ENCODE measurements around the gene SULF2.

DNA sequence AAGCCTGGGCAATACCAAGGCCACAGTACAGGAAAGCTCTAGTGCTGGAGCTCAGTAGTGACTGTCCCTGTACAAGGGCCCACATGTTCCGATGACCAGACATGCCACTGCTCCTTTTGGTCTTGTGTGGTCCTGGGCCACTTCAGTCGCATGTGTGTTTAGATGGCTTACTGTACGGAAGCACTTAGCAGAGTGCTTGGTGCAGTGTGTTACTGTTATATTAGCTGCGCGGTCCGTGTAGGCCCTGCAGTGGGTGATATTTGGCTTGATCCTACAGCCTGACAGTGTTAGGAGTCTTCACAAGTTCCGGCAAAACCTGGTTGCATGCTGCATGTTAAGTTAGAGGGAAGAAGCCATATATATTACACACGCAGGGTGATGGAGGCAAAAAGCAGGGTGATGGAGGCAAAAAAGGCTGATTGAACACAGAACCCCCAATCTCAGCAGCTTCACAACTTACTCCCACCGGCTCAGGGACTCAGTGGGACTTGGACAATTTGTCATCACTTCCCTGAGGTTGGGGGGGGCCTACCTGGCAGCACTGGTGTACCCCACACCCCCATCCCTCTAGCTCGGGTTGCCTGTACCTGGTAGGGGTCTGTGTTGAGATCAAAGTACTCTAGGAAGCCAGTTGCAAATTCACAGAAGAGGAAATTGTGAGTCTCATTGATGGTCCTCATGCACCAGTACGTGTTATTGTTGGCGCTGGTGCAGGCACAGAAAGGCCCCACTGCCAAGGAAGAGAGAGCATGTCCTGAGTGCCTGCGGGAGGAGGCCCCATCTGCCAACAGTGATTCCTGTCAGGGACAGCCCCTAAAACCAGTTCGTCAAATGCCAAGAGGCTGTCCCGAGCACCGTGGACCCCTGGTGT is 122.6 kb downstream of the SULF2 start:
- TF ChIP-seq, protein P1, sequence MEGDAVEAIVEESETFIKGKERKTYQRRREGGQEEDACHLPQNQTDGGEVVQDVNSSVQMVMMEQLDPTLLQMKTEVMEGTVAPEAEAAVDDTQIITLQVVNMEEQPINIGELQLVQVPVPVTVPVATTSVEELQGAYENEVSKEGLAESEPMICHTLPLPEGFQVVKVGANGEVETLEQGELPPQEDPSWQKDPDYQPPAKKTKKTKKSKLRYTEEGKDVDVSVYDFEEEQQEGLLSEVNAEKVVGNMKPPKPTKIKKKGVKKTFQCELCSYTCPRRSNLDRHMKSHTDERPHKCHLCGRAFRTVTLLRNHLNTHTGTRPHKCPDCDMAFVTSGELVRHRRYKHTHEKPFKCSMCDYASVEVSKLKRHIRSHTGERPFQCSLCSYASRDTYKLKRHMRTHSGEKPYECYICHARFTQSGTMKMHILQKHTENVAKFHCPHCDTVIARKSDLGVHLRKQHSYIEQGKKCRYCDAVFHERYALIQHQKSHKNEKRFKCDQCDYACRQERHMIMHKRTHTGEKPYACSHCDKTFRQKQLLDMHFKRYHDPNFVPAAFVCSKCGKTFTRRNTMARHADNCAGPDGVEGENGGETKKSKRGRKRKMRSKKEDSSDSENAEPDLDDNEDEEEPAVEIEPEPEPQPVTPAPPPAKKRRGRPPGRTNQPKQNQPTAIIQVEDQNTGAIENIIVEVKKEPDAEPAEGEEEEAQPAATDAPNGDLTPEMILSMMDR (IDR thresholded peaks at IDR 0.05) = no peak
- TF ChIP-seq EZH2phosphoT487 (IDR thresholded peaks at IDR 0.05) = no peak
